ENCODE data around the gene DSEL.

The DSEL gene

GRCh38 chr18:67500522-67501205 is 15.9 kb downstream of the DSEL start:
- no peak for DNase-seq

GRCh38 chr18:67496469-67496868 is 20.1 kb downstream of the DSEL start:
- no peak for DNase-seq

- DNase-seq, result no peak
Measured at GRCh38 chr18:67486534-67486933, 30.0 kb downstream of the DSEL start.

GRCh38 chr18:67485655-67486054 is 30.9 kb downstream of the DSEL start:
- DNase-seq, result no peak

DNA sequence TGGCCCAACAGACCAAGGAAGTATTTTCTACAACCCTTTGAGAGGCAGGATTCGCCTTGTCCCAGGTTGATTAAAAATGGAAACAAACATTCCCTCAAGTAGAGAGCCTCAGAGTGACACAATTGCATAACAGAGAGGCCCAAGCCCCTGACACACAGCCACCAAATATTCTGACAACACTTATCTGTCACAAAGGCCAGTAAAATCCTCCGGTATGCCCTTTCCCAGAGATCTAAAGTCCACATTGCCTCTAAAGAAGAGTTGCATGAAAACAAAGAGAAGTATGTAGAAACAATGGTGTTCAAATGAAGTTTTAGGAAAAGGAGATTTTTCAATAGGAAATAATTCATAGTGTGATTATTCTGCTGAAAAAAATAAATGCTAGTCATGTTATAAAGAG is 32.1 kb downstream of the DSEL start:
- no peak for DNase-seq

- no peak for DNase-seq
Measured at GRCh38 chr18:67483952-67484351, 32.6 kb downstream of the DSEL start.

- DNase-seq, result peak; percentile 22
Measured at GRCh38 chr18:67483237-67483636, 33.3 kb downstream of the DSEL start.

DNA sequence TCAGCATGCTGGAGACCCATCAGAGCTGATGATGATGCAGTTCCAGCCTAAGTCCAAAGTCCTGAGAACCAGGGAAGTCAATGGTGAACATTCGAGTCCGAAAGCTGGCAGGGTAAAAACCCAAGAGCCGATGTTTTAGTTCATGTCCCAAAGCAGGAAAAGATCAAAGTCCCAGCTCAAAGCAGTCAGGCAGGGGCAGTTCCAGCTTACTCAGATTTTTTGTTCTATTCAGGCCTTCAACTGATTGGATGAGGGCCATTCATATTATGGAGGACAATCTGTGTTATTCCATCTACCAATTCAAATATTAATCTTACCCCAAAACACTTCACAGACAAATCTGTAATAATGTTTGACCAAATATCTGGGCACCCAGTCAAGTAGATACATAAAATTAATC is 38.3 kb downstream of the DSEL start:
- DNase-seq, result no peak

GRCh38 chr18:67477522-67477921 is 39.0 kb downstream of the DSEL start:
- DNase-seq, result no peak

GRCh38 chr18:67476585-67476984 is 39.9 kb downstream of the DSEL start:
- DNase-seq, result no peak

DNA sequence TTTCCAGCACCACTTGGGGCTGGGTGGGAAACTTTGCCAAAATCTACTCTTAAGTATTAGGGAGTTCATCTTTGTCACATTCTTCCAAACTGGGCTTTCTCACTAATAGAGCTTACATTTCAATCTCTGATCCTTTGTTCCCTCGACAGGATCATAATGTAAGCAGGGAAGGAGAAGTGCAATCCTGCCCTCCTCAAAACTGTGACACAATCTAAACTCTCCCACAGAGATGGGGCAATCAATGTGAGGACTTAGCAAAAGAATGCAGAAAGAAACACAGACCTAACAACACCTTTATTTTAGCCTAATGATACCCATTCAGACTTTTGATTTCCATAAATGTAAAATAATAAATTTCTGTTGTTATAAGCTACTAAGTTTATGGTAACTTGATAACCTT is 40.8 kb downstream of the DSEL start:
- no peak for DNase-seq

DNA sequence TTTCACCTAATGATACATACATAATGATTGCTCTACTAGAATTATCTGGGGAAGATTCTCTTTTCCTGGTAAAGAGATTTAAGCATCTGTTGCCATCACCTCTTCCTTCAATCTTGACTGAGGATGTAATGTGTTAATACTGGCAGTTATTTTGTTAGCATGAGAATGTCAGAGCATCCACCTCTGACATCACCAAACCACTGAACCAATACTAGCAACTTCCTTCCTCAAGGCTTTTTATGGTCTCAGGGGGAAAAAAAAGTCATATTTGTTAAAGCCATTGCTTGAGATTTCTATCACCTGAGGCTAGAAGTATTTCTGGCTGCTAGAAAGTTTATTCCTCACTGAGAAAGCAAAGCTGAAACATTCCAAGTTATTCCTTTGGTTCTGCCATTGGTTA is 48.5 kb downstream of the DSEL start:
- no peak for DNase-seq

GRCh38 chr18:67467188-67467587 is 49.3 kb downstream of the DSEL start:
- DNase-seq, result peak; percentile 9

DNA sequence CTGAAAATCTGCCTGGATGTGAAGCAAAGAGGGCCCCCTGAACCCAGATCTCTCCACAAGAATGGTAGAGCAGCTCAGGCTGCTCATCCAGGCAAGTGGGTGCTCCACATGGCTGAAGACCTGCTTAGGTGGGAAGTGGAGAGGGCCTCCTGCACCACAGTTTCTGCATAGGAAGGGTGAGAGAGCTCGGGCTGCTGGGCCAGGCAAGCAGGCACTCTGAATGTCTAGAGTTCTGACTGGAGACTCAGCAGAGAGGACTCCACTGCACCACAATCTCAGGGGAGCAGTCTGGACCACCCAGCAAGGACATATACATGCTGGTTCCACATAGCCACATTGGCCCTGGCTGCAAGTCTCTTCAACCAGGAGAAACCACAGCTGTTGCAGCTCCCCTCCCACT is 52.0 kb downstream of the DSEL start:
- no peak for DNase-seq

DNA sequence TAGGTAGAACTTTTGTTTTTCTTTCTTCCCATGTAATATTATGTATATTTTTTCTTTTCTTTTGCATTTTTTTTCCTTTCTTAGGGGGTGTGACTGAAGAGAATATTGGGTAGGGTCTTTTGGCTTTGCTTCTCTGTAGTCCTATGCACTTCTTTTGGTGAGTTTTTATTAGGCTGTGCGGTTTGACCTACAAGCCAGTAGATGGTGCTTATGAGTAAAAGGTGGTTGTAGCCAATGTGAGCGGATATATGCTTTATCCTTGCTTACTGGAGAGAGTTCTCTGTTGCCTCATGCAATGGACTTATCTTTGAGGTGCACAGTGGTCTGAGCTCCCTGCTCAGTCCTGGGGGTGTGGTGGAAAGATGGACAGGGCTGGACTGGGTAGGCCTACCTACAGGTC is 52.7 kb downstream of the DSEL start:
- DNase-seq, result no peak

GRCh38 chr18:67456711-67457110 is 59.8 kb downstream of the DSEL start:
- no peak for DNase-seq

All from NCI-H345 (cell line).